ENCODE data around the gene WDR88. TPM values are rescaled to one million over a fixed set of nuclear protein-coding genes. Genes with fewer than 3 reads are reported as not detected.

The WDR88 gene
- total RNA-seq, 6 donors from 2014 or later = 0.34 TPM; not detected in 5

GRCh38 chr19:33203529-33203928 is 71.6 kb downstream of the WDR88 start:
- no peak overlapping the region for H3K4me3 ChIP-seq
- H3K9me3 ChIP-seq = no peaks in the 10 kb centered on the region
- TF ChIP-seq CTCF (IDR thresholded peaks at IDR 0.05) (no peak), POLR2A (IDR thresholded peaks at IDR 0.05) (no peak), POLR2AphosphoS5 (IDR thresholded peaks at IDR 0.05) (no peak), EP300 (IDR thresholded peaks at IDR 0.05) (no peak)
- H3K27ac ChIP-seq = no peak overlapping the region
- H3K4me1 ChIP-seq = no peaks in the 10 kb centered on the region
- H3K36me3 ChIP-seq = peaks cover 0 to 20% (median 9%) of the 10 kb centered on the region in 4 donors
- ATAC-seq (ENCODE audit: low FRiP score in 2 of 2) = no peak
- no peaks in the 10 kb centered on the region for H3K27me3 ChIP-seq
- DNase-seq = peak in 1 of 2 donors; percentile 34
- 81 to 93% methylated on average over 4 to 5 of the region's 6 CpGs for WGBS, 2 donors

GRCh38 chr19:33204136-33204973 is 72.4 kb downstream of the WDR88 start:
- whole genome bisulfite sequencing, 2 donors = 81 to 92% methylated on average over 22 to 32 of the region's 32 CpGs
- H3K36me3 ChIP-seq = peaks cover 0 to 20% (median 9%) of the 10 kb centered on the region in 4 donors
- no peak overlapping the region for H3K27ac ChIP-seq
- H3K9me3 ChIP-seq = no peaks in the 10 kb centered on the region
- no peak for ATAC-seq (ENCODE audit: low FRiP score in 2 of 2)
- no peaks in the 10 kb centered on the region for H3K4me1 ChIP-seq
- DNase-seq = peak in 1 of 2 donors; percentile 61
- H3K4me3 ChIP-seq = no peak overlapping the region
- no peaks in the 10 kb centered on the region for H3K27me3 ChIP-seq
- TF ChIP-seq CTCF (IDR thresholded peaks at IDR 0.05) (no peak), POLR2AphosphoS5 (IDR thresholded peaks at IDR 0.05) (no peak), POLR2A (IDR thresholded peaks at IDR 0.05) (no peak), EP300 (IDR thresholded peaks at IDR 0.05) (no peak)

- H3K36me3 ChIP-seq = peaks cover 0 to 20% (median 9%) of the 10 kb centered on the region in 4 donors
- no peak overlapping the region for H3K4me3 ChIP-seq
- 93 to 95% methylated on average over 3 to 8 of the region's 27 CpGs for WGBS, 2 donors
- no peaks in the 10 kb centered on the region for H3K27me3 ChIP-seq
- H3K9me3 ChIP-seq = no peaks in the 10 kb centered on the region
- TF ChIP-seq EP300 (IDR thresholded peaks at IDR 0.05) (no peak), POLR2AphosphoS5 (IDR thresholded peaks at IDR 0.05) (no peak), POLR2A (IDR thresholded peaks at IDR 0.05) (no peak), CTCF (IDR thresholded peaks at IDR 0.05) (no peak)
- H3K4me1 ChIP-seq = no peaks in the 10 kb centered on the region
- ATAC-seq (ENCODE audit: low FRiP score in 2 of 2) (no peak), DNase-seq (no peak)
- no peak overlapping the region for H3K27ac ChIP-seq
Measured at GRCh38 chr19:33205110-33205509, 73.2 kb downstream of the WDR88 start.

- H3K36me3 ChIP-seq = peaks cover 0 to 20% (median 9%) of the 10 kb centered on the region in 4 donors
- ATAC-seq (ENCODE audit: low FRiP score in 2 of 2) (no peak), DNase-seq (peak in 1 of 2 donors; percentile 85)
- TF ChIP-seq POLR2AphosphoS5 (IDR thresholded peaks at IDR 0.05) (no peak), EP300 (IDR thresholded peaks at IDR 0.05) (no peak), CTCF (IDR thresholded peaks at IDR 0.05) (no peak), POLR2A (IDR thresholded peaks at IDR 0.05) (no peak)
- H3K4me3 ChIP-seq = no peak overlapping the region
- H3K9me3 ChIP-seq = no peaks in the 10 kb centered on the region
- H3K27ac ChIP-seq = no peak overlapping the region
- no peaks in the 10 kb centered on the region for H3K4me1 ChIP-seq
- 80 to 94% methylated on average over 1 to 55 of the region's 64 CpGs for WGBS, 2 donors
- H3K27me3 ChIP-seq = no peaks in the 10 kb centered on the region
Measured at GRCh38 chr19:33205531-33206260, 73.8 kb downstream of the WDR88 start.
